Measurements from ENCODE around the gene TBPL1. TPM values are rescaled to one million over a fixed set of nuclear protein-coding genes. Genes with fewer than 3 reads are reported as not detected.

TBPL1 gene
- total and polyA plus RNA-seq, 2 of the 13 experiments (the other 11 are each of a cell fraction or from before 2014, with no cell fraction given): 25.3 to 39.3 TPM

- no peak for TF ChIP-seq ZHX1 (CRISPR knock-in tag; IDR thresholded peaks at IDR 0.05; ENCODE audit: low read depth)
- TF ChIP-seq ZNF703 (CRISPR knock-in tag; IDR thresholded peaks at IDR 0.05; ENCODE audit: borderline replicate concordance): no peak
- no peak for TF ChIP-seq ZBTB7A (CRISPR knock-in tag; IDR thresholded peaks at IDR 0.05)
- TF ChIP-seq MIXL1 (CRISPR knock-in tag; IDR thresholded peaks at IDR 0.05): 0 out of 2 replicates have a peak, but pooled peaks have one; percentile 49
- no peak for TF ChIP-seq CERS6 (CRISPR knock-in tag; IDR thresholded peaks at IDR 0.05)
- 0 out of 2 replicates have a peak, but pooled peaks have one; percentile 26 for TF ChIP-seq SAP130 (CRISPR knock-in tag; IDR thresholded peaks at IDR 0.05; ENCODE audit: low read depth)
- peak; percentile 56; the same call in 1 of the 2 replicates for TF ChIP-seq RAD21 (CRISPR knock-in tag; IDR thresholded peaks at IDR 0.05)
- peak; percentile 68 for TF ChIP-seq SMC3 (IDR thresholded peaks at IDR 0.05; ENCODE audit: low read length)
Observed at GRCh38 chr6:133973109-133973971, 20.3 kb downstream of the TBPL1 start (continued).
